Inflammatory macrophage (primary cell): Measurements from ENCODE around the gene DIPK1B.
"Not testable (repeated sequence)": the region's sequence is repeated elsewhere in the genome, so short reads cannot be mapped to it uniquely, and the experiment has no call there.

Source experiments
- DNase-seq, 2 donors: peaks; one replicate each; pipeline ENCODE4 v3.0.0-alpha.2; 2020 to 2022

The DIPK1B gene

DNA sequence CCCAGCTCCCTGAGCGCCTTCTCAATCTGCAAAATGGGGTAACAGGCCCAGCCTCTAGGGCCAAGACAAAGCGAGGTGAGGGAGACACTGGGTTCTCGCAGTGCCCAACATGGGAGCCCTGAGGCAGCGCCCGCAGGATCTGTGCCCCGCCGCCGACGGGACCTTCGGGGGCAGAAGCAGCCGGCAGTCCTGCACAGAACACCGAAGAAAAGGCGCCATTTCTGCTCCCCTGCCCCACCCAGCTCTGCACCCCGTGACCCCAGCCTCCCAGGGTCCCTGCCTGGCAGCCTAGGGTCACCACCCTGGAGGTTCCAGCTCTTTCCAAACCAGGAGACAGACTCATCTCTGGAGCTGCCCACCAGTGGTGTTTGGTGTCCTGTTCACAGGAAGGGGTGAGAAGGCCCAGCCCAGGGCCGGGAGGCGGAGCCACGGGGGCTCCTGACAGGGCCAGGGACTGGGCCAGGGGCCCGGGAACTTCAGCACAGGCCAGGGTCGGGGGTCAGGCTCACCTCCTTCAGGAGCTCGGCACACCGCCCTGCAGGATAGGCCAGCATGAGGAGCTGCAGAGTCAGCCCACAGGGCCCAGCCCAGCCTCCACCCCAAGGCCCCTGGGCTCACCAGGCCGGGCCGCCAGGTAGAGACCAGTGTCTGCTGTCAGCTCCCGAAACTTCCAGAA, 42.4 kb downstream of the DIPK1B start:
- DNase-seq, result no peak

GRCh38 chr9:136755302-136756133, 43.1 kb downstream of the DIPK1B start:
- DNase-seq, result not testable (repeated sequence)

GRCh38 chr9:136756134-136756438, 43.7 kb downstream of the DIPK1B start:
- DNase-seq, result no peak

GRCh38 chr9:136756836-136757235, 44.5 kb downstream of the DIPK1B start:
- DNase-seq, result no peak

- DNase-seq, result no peak
Observed at GRCh38 chr9:136757328-136757727, 45.0 kb downstream of the DIPK1B start.

DNA sequence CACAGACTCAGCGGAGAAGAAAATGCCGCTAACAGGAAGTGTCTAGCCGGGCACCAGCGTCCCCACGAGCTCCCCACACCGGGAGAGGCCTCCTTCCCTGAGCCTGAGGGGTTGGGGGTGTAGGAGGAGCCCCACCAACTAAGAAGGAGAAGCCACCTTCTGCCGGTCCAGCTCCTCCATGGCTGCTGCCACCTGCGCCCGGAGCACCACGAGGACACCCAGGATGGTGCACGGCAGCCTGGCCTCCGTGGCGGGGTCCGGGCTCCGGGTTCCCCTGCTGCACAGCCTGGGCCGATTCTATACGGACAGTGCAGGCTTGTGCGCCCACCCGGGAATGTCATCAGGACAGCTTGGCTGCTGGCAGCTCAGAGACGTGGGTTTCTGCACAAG, 45.4 kb downstream of the DIPK1B start:
- no peak for DNase-seq

DNA sequence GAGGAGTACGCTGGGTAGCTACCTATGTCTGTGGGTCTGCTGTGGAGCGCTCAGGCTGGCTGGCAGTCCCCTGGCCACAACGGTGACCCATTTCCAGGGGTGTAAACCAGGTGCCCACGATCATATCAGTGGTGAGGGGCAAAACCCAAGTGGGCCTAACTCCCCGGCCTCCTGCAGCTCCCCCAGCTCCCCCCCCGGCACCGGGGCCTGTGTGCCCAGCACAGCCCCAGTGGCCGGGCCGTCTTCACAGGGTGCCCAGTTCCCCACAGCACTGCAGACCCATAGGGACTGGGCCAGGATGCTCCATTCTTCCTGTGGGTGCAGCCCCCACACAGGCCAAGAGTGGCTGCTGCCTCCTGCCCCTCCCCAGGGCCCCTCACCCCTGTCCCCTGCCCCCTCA, 46.6 kb downstream of the DIPK1B start:
- no peak for DNase-seq

DNA sequence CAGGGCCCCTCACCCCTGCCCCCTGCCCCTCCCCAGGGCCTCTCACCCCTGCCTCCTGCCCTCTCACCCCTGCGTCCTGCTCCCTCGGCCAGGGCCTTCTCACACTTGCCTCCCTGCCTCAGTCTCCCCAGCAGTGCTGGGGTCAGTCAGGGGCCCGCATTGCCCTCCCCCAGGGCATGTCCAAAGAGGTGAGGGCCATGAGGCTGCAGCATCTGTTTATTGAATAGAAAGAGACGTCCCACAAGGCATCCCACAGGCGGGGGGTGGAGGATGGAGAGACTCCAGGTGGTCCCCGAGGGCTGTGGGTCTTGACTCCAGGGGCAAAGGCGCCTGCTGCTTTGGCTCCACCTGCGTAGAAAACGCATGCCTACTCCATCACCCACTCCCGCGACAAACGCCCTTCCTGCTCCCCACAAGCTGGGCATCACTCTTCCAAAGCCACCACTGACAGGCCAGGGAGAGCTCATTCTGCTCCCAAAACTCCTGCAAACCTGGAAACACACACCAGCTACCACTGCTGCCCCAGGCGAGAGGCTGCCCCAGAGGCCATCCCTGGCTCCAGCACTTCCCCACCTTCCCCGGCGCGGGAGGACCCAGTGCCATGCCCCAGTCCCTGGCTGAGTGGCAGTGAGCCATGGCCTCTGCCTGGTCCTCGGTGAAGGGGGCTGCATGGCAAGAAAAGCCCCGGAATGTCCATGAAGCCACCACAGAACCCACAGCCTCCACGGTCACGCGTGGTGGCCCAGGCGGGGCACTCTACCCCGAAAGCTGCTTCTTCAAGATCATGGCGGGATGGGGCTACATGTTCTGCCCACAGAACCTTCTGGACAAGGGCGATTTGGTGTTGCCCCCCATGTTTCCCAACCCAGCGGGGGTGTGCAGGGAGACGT, 47.3 kb downstream of the DIPK1B start:
- no peak for DNase-seq

DNA sequence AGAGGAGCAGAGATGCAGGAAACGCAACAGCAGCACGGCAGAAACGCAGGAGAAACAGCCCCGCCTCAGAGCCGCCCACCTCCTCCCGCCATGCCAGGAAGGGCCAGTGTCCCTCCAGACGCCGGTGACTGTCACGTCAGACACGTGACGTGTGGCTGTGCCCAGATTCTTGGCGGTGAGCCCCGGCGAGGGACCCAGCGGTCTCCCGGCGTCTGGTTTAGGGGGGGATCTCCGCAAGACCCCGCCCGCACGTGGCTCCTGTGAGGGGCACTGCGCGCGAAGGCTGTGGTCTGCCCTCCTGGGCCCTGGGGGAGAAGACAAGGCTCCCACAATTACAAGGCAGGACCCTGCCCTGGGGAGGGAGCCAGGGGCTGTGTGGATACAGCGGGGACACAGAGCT, 48.1 kb downstream of the DIPK1B start:
- DNase-seq, result no peak

- DNase-seq, result peak; percentile 42 to 65
Observed at GRCh38 chr9:136760834-136761544, 48.6 kb downstream of the DIPK1B start.

- DNase-seq, result no peak
Observed at GRCh38 chr9:136761545-136761981, 49.2 kb downstream of the DIPK1B start.

GRCh38 chr9:136762221-136762691, 49.9 kb downstream of the DIPK1B start:
- DNase-seq, result no peak

- DNase-seq, result no peak
Observed at GRCh38 chr9:136762915-136763648, 50.7 kb downstream of the DIPK1B start.

- DNase-seq, result no peak
Observed at GRCh38 chr9:136763649-136764035, 51.3 kb downstream of the DIPK1B start.

DNA sequence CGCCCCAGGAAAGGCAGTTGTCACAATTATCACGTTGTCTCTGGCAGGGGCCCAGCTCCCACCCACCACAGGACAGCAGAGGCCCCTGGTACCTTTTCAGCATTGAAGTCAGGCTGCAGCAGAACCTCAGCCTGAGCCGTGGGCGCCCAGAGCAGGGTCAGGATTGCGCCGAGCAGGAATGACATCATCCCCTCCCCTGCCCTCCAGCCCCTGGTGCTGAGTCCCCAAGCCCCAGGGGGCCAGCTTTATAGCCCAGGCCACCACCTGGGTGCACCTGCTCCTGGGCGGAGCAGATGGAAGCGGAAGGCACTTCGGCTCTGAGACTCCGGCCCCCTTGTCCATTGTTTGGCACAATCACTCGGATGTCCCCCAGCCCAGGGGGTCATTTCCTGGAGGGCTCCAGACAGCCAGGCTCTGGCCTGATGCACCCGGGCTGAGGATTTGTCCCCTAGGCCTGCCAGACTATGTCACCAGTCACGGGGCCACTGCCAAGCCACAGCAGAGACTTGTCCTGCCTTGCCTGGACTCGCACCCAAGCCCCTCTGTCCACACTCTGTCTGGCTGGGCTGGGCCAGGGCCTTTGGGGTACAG, 52.0 kb downstream of the DIPK1B start, which contains the start of gene LCN15:
LCN15 (minus strand) TSS at position 218 of the 591 bp plus-strand sequence; CDS start at position 188, 30 bp downstream.
- DNase-seq, result no peak

- DNase-seq, result no peak
Observed at GRCh38 chr9:136765041-136765440, 52.7 kb downstream of the DIPK1B start.

- DNase-seq, result not testable (repeated sequence)
Observed at GRCh38 chr9:136765745-136766409, 53.5 kb downstream of the DIPK1B start.

DNA sequence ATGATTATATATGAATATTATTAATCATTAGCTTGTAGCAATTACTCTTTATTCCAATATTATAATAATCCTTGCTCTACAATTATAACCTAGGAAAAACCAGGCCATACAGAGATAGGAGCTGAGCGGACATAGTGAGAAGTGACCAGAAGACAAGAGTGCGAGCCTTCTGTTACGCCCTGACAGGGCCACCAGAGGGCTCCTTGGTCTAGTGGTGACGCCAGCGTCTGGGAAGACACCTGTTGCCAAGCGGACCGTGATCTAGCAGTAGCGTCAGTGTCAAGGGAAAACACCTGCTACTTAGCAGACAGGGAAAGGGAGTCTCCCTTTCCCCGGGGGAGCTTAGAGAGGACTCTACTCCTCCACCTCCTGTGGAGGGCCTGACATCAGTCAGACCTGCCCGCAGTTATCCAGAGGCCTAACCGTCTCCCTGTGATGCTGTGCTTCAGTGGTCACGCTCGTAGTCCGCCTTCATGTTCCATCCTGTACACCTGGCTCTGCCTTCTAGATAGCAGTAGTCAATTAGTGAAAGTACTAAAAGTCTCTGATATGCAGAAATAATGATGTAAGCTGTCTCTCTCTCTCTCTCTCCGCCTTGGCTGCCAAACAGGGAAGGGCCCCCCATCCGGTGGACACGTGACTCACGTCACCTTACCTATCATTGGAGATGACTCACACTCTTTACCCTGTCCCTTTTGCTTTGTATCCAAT, 54.2 kb downstream of the DIPK1B start:
- peak; percentile 32 to 52 for DNase-seq

- DNase-seq, result peak in 1 of 2 donors; percentile 28
Observed at GRCh38 chr9:136769710-136770191, 57.4 kb downstream of the DIPK1B start.
